GM19043 (cell line): ENCODE data around the gene OOSP2.
"Not testable (repeated sequence)": the region's sequence is repeated elsewhere in the genome, so short reads cannot be mapped to it uniquely, and the experiment has no call there.

Experiments
- ATAC-seq: cut with Tn5 transposase; IDR thresholded peaks from one replicate; pipeline ENCODE4 v1.9.1; 2021; ENCODE audit warnings: low read depth; ENCODE audit not compliant: unreplicated experiment

Gene OOSP2

GRCh38 chr11:60040109-60040508, at the start of gene OOSP2:
Gene OOSP2 (plus strand): TSS chr11:60040409. CDS start chr11:60040460, 51 bp downstream.
- ATAC-seq: no peak

- ATAC-seq: no peak
These were observed 49.8 kb upstream of the OOSP2 start for GRCh38 chr11:59990421-59990820.

GRCh38 chr11:59992425-59992824, 47.8 kb upstream of the OOSP2 start:
- no peak for ATAC-seq

- ATAC-seq: no peak
These were observed 42.4 kb upstream of the OOSP2 start for GRCh38 chr11:59997800-59998199.

GRCh38 chr11:59999691-60000090, 40.5 kb upstream of the OOSP2 start:
- no peak for ATAC-seq

GRCh38 chr11:60003729-60004128, 36.5 kb upstream of the OOSP2 start:
- ATAC-seq: no peak

- ATAC-seq: no peak
These were observed 34.8 kb upstream of the OOSP2 start for GRCh38 chr11:60005360-60005759.

GRCh38 chr11:60016881-60017280, 23.3 kb upstream of the OOSP2 start, which contains the start of gene OOSP4B:
Gene OOSP4B (plus strand): TSS chr11:60017181.
- ATAC-seq: no peak

- no peak for ATAC-seq
These were observed 22.2 kb upstream of the OOSP2 start for GRCh38 chr11:60018058-60018457.

GRCh38 chr11:60020376-60020775, 19.8 kb upstream of the OOSP2 start:
- not testable (repeated sequence) for ATAC-seq

- ATAC-seq: no peak
These were observed 11.1 kb upstream of the OOSP2 start for GRCh38 chr11:60029015-60029632.

- ATAC-seq: not testable (repeated sequence)
These were observed 10.2 kb downstream of the OOSP2 start for GRCh38 chr11:60050422-60050821.

- not testable (repeated sequence) for ATAC-seq
These were observed 10.6 kb downstream of the OOSP2 start for GRCh38 chr11:60050839-60051238.

GRCh38 chr11:60056349-60056969, 16.2 kb downstream of the OOSP2 start, which contains the start of gene MS4A3:
Gene MS4A3 (plus strand): TSS chr11:60056665. CDS start chr11:60061161, 4,496 bp downstream.
- ATAC-seq: no peak

GRCh38 chr11:60059052-60059451, 18.8 kb downstream of the OOSP2 start:
- no peak for ATAC-seq

GRCh38 chr11:60059521-60060240, 19.5 kb downstream of the OOSP2 start:
- no peak for ATAC-seq

- ATAC-seq: no peak
These were observed 23.9 kb downstream of the OOSP2 start for GRCh38 chr11:60064111-60064510.

- no peak for ATAC-seq
These were observed 25.6 kb downstream of the OOSP2 start for GRCh38 chr11:60065801-60066200.

- ATAC-seq: no peak
These were observed 29.2 kb downstream of the OOSP2 start for GRCh38 chr11:60069450-60069849.

- not testable (repeated sequence) for ATAC-seq
These were observed 31.4 kb downstream of the OOSP2 start for GRCh38 chr11:60071644-60072043.

- no peak for ATAC-seq
These were observed 37.1 kb downstream of the OOSP2 start for GRCh38 chr11:60077216-60077817.
